ENCODE data around the gene SPRR1A. TPM values are rescaled to one million over a fixed set of nuclear protein-coding genes. Genes with fewer than 3 reads are reported as not detected.

Gene SPRR1A
- total and polyA plus RNA-seq, 10 of the 15 experiments (the other 5 are each of a cell fraction or from before 2014, with no cell fraction given): not detected

DNA sequence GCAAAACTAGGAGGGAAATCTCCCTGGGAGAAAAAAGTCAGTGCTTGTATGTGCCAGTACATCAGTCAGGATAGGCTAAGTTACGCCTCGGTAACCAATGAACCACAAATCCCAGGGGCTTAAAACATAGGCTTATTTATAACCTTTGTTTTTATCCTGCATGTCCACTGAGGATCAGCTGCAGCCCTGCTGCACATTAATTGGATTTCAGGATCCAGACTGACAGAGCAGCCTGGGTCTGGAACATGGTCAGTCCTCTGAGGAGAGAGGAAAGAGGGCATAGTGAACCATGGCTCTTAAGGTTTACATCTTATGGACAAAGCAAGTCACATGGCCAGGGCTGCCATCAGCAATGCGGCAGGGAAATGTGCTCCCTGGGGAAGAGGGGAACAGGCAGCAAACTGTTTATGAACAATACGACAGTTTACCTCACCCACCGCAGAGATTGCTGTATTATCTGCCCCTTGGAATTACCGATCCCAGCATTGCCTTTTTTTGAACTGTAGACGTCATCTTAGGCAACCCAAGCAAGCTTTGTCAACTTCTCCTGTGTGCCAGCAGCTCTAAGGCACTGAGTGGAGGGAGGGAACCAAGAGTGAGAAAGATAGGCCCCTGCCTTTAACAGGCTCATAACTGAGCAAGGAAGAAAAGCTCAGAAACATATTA lies 22.5 kb upstream of the SPRR1A start (continued):
- TF ChIP-seq, protein P1, sequence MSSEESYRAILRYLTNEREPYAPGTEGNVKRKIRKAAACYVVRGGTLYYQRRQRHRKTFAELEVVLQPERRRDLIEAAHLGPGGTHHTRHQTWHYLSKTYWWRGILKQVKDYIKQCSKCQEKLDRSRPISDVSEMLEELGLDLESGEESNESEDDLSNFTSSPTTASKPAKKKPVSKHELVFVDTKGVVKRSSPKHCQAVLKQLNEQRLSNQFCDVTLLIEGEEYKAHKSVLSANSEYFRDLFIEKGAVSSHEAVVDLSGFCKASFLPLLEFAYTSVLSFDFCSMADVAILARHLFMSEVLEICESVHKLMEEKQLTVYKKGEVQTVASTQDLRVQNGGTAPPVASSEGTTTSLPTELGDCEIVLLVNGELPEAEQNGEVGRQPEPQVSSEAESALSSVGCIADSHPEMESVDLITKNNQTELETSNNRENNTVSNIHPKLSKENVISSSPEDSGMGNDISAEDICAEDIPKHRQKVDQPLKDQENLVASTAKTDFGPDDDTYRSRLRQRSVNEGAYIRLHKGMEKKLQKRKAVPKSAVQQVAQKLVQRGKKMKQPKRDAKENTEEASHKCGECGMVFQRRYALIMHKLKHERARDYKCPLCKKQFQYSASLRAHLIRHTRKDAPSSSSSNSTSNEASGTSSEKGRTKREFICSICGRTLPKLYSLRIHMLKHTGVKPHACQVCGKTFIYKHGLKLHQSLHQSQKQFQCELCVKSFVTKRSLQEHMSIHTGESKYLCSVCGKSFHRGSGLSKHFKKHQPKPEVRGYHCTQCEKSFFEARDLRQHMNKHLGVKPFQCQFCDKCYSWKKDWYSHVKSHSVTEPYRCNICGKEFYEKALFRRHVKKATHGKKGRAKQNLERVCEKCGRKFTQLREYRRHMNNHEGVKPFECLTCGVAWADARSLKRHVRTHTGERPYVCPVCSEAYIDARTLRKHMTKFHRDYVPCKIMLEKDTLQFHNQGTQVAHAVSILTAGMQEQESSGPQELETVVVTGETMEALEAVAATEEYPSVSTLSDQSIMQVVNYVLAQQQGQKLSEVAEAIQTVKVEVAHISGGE (CRISPR knock-in tag; IDR thresholded peaks at IDR 0.05): no peak
- TF ChIP-seq POLR2A (IDR thresholded peaks at IDR 0.05; ENCODE audit: low read depth, low read length): no peak
- TF ChIP-seq PML (IDR thresholded peaks at IDR 0.05; ENCODE audit: low read length): no peak
- TF ChIP-seq, protein P2, sequence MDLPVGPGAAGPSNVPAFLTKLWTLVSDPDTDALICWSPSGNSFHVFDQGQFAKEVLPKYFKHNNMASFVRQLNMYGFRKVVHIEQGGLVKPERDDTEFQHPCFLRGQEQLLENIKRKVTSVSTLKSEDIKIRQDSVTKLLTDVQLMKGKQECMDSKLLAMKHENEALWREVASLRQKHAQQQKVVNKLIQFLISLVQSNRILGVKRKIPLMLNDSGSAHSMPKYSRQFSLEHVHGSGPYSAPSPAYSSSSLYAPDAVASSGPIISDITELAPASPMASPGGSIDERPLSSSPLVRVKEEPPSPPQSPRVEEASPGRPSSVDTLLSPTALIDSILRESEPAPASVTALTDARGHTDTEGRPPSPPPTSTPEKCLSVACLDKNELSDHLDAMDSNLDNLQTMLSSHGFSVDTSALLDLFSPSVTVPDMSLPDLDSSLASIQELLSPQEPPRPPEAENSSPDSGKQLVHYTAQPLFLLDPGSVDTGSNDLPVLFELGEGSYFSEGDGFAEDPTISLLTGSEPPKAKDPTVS (IDR thresholded peaks at IDR 0.05; ENCODE audit: low read depth, low read length): no peak
- TF ChIP-seq HDGF (IDR thresholded peaks at IDR 0.05): no peak
- TF ChIP-seq, protein P3, sequence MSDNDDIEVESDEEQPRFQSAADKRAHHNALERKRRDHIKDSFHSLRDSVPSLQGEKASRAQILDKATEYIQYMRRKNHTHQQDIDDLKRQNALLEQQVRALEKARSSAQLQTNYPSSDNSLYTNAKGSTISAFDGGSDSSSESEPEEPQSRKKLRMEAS (IDR thresholded peaks at IDR 0.05; ENCODE audit: low read depth, low read length): no peak

DNA sequence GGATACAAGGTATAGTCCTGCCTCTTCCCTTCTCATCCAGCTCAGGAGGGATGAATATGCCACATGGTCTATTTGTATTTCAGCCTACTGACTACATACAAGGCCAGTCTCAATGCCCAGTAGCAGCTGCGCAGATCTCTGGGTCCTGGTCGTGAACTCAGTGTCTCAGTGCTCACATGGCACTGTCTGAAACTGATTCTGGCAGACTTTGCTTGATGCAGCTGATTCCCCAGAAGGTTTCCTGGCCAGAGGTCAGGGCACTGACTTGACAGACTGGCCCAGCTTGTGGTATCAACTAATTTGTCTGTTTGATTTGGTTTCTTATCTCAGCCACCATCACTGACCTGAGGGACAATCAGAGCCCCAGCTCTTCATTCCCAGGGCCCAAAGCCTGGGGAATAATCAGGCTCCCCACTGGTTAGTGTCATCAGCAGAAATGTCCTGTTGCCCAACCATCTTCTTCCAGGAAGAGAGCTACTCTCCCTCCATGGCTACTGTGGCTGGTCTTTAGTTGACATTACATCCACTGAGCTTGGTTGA lies 20.9 kb upstream of the SPRR1A start:
- no peaks in the 10 kb centered on the region for H3K79me2 ChIP-seq (ENCODE audit: control insufficient read depth, insufficient read depth, low read length)
- H3K9ac ChIP-seq (ENCODE audit: control insufficient read depth, insufficient read depth, low read length): no peak overlapping the region
- peaks cover 3% of the 10 kb centered on the region; the same call in 1 of the 2 replicates for H3K4me1 ChIP-seq (ENCODE audit: control insufficient read depth, insufficient read depth, low read length)
- ATAC-seq (no peak), FAIRE-seq (no peak), DNase-seq (ENCODE audit: low read depth, low spot score) (no peak)
- BruUV-seq (replicated peaks): no TSS peak
- no peaks in the 10 kb centered on the region for H3K9me3 ChIP-seq (replicated peaks; ENCODE audit: control insufficient read depth, insufficient read depth, low read length)
- POLR2A ChIA-PET: no interaction called here
- in situ Hi-C loops (cut with MboI): no loop called here
- no peak overlapping the region for H3K4me2 ChIP-seq (ENCODE audit: control insufficient read depth, insufficient read depth)
- no peaks in the 10 kb centered on the region for H3K36me3 ChIP-seq (ENCODE audit: control insufficient read depth in 2 of 2, insufficient read depth in 2 of 2, low read length in 1 of 2)
- SMC1A ChIA-PET (ENCODE audit: uncharacterized antibody, unreplicated experiment): no interaction called here
- H4K20me1 ChIP-seq (ENCODE audit: control insufficient read depth, insufficient read depth): no peaks in the 10 kb centered on the region
- H3K4me3 ChIP-seq: no peak overlapping the region
- RAD21 ChIA-PET (ENCODE audit: unreplicated experiment): interaction anchor here (0.9 to 2.0 kb wide), 3 partner anchors 96 to 229 kb away, joined by 4 to 8 read pairs (median 6); no protein-coding TSS in a partner anchor
- intact Hi-C loops (cut with micrococcal nuclease; ENCODE audit: unreplicated experiment): loop anchor here (10.0 kb wide), 1 partner anchor 262 kb away; no protein-coding TSS in a partner anchor
- CTCF ChIA-PET: interaction anchor here (7.6 kb wide), 1 partner anchor 229 kb away, joined by 66 read pairs; no protein-coding TSS in a partner anchor
- H3K27ac ChIP-seq (ENCODE audit: control insufficient read depth, insufficient read depth): no peak overlapping the region
- 19% methylated on average over 2 of the region's 2 CpGs for WGBS (ENCODE audit: insufficient coverage, insufficient replicate concordance, low lambda C conversion rate, missing lambda C conversion rate)
- peaks cover 0 to 2% of the 10 kb centered on the region in 2 experiments; a peak in 1 of 4 replicates for H3K27me3 ChIP-seq (replicated peaks in 1 of 2; ENCODE audit: control insufficient read depth in 2 of 2, insufficient read depth in 2 of 2, low read length in 1 of 2)
- H2AFZ ChIP-seq (ENCODE audit: control insufficient read depth, low read depth, low read length): no peak overlapping the region
- TF ChIP-seq, protein P4, sequence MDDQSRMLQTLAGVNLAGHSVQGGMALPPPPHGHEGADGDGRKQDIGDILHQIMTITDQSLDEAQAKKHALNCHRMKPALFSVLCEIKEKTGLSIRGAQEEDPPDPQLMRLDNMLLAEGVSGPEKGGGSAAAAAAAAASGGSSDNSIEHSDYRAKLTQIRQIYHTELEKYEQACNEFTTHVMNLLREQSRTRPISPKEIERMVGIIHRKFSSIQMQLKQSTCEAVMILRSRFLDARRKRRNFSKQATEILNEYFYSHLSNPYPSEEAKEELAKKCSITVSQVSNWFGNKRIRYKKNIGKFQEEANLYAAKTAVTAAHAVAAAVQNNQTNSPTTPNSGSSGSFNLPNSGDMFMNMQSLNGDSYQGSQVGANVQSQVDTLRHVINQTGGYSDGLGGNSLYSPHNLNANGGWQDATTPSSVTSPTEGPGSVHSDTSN (IDR thresholded peaks at IDR 0.05; ENCODE audit: insufficient replicate concordance, low read depth, low read length): no peak
- TF ChIP-seq NFYA (IDR thresholded peaks at IDR 0.05; ENCODE audit: borderline replicate concordance, low read depth, low read length) (no peak), CREB1 (IDR thresholded peaks at IDR 0.05; ENCODE audit: low read depth) (no peak)
- TF ChIP-seq, protein P5, sequence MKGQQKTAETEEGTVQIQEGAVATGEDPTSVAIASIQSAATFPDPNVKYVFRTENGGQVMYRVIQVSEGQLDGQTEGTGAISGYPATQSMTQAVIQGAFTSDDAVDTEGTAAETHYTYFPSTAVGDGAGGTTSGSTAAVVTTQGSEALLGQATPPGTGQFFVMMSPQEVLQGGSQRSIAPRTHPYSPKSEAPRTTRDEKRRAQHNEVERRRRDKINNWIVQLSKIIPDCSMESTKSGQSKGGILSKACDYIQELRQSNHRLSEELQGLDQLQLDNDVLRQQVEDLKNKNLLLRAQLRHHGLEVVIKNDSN (IDR thresholded peaks at IDR 0.05; ENCODE audit: borderline replicate concordance, extremely low read length, insufficient read depth, low read depth, low read length): no peak

Data from GM12878 (cell line).